K562 (cell line): Measurements from ENCODE around the gene ORC2. TPM values are rescaled to one million over a fixed set of nuclear protein-coding genes. Genes with fewer than 3 reads are reported as not detected.

ENCODE experiments used
- ATAC-seq: fragments of 200-7000 bp; cut with Tn5 transposase; 3 replicates; pipeline ENCODE4 v1.9.1; 2020; ENCODE audit warnings: moderate library complexity
- BruUV-seq: library from RNA; stranded (reverse); fragments of 400-500 nt; replicated peaks from 2 replicates; lab custom pipeline; 2021; lab: Mats Ljungman, UMichigan
- CTCF ChIA-PET: fragments of 300-600 bp; formaldehyde crosslinking; extraction: SDS; loops from one replicate; lab custom pipeline; 2021; ENCODE audit warnings: low intra/inter-chr PET ratio; lab: Yijun Ruan, JAX
- POLR2A ChIA-PET: fragments of 300-600, 350-650 bp; sonication (Branson Sonifier 250); formaldehyde crosslinking; extraction: SDS; loops from one replicate; lab custom pipeline; 2021; ENCODE audit warnings: antibody characterized with exemption, inconsistent platforms; lab: Yijun Ruan, JAX
- DNase-seq, 4 experiments: peaks; one replicate each; pipeline versions ENCODE4 v3.0.0 to v3.0.0-alpha.2; 2011 to 2018; ENCODE audit warnings: low spot score in 3 of 4, mixed read lengths in 3 of 4; ENCODE audit errors: extremely low read depth in 1 of 4
- FAIRE-seq: peaks from 2 replicates; lab custom pipeline; 2011; peaks lifted over from hg19 to GRCh38; lab: Jason Lieb, UNC
- H2AFZ ChIP-seq: 2 replicates; pipeline ENCODE4 v1.6.0; 2011; ENCODE audit warnings: low read depth, low read length, control low read depth, inconsistent platforms
- H3K27ac ChIP-seq: fragments of 200-600 bp; 3 replicates; pipeline ENCODE4 v1.8.0; 2011; ENCODE audit warnings: low read depth, mild to moderate bottlenecking, control low read depth, inconsistent platforms, low read length, moderate library complexity, mixed read lengths; ENCODE audit errors: extremely low read depth
- H3K27me3 ChIP-seq, 2 experiments: fragments of 300-600 bp in 1 of 2; 2 replicates in 1 of 2; 3 replicates in 1 of 2; pipeline versions ENCODE4 v1.6.0 to v1.8.0; 2011; ENCODE audit warnings: inconsistent platforms in 2 of 2, low read length in 2 of 2, mild to moderate bottlenecking in 1 of 2, mixed read lengths in 1 of 2, moderate library complexity in 1 of 2; ENCODE audit not compliant: control insufficient read depth in 2 of 2, insufficient read depth in 2 of 2
- H3K36me3 ChIP-seq: fragments of 300-600 bp; 3 replicates; pipeline ENCODE4 v1.8.0; 2011; ENCODE audit warnings: mild to moderate bottlenecking, low read length, inconsistent platforms; ENCODE audit not compliant: control insufficient read depth, insufficient read depth
- H3K4me1 ChIP-seq, 2 experiments: fragments of 200-600 bp in 1 of 2; replicated peaks in 1 of 2; 2 replicates in 1 of 2; 3 replicates in 1 of 2; pipeline versions ENCODE4 v1.5.1 to v1.8.0; 2011; ENCODE audit warnings: inconsistent platforms in 2 of 2, low read length in 2 of 2, mild to moderate bottlenecking in 1 of 2, mixed read lengths in 1 of 2, moderate library complexity in 1 of 2; ENCODE audit not compliant: control insufficient read depth in 2 of 2, insufficient read depth in 2 of 2
- H3K4me2 ChIP-seq: 2 replicates; pipeline ENCODE4 v1.6.1; 2011; ENCODE audit warnings: low read length, control low read depth, inconsistent platforms, mixed read lengths; ENCODE audit not compliant: insufficient read depth
- H3K4me3 ChIP-seq: fragments of 200-600 bp; sonication (generic), shearing (Covaris generic); 2 replicates; pipeline ENCODE4 v1.5.1; 2016; ENCODE audit warnings: control low read depth, inconsistent platforms
- H3K79me2 ChIP-seq: fragments of 200-600 bp; 3 replicates; pipeline ENCODE4 v1.8.0; 2011; ENCODE audit warnings: low read length, inconsistent platforms; ENCODE audit not compliant: control insufficient read depth, insufficient read depth
- H3K9ac ChIP-seq, 2 experiments: 2 replicates each; pipeline versions ENCODE4 v1.6.0 to v1.6.1; 2011; ENCODE audit warnings: low read depth in 2 of 2, low read length in 2 of 2, control low read depth in 1 of 2, inconsistent platforms in 1 of 2, mild to moderate bottlenecking in 1 of 2, mixed read lengths in 1 of 2; ENCODE audit not compliant: insufficient read depth in 1 of 2
- H3K9me1 ChIP-seq: one replicate; pipeline ENCODE4 v1.6.0; 2011; ENCODE audit warnings: inconsistent platforms, mild to moderate bottlenecking, low read length, moderate library complexity; ENCODE audit not compliant: control insufficient read depth, insufficient read depth
- H3K9me3 ChIP-seq: replicated peaks from 2 replicates; pipeline ENCODE4 v1.5.1; 2011; ENCODE audit warnings: low read depth, low read length, inconsistent platforms; ENCODE audit not compliant: control insufficient read depth, insufficient read depth
- H4K20me1 ChIP-seq: replicated peaks from 2 replicates; pipeline ENCODE4 v1.6.1; 2011; ENCODE audit warnings: low read length, inconsistent platforms, mixed read lengths; ENCODE audit not compliant: control insufficient read depth, insufficient read depth
- ASH1L ChIP-seq: fragments of 450-650 bp; IDR thresholded peaks from 2 replicates; pipeline ENCODE4 v1.6.1; 2018; ENCODE audit warnings: borderline replicate concordance, mild to moderate bottlenecking, low read depth; ENCODE audit not compliant: partially characterized antibody
- CBX8 ChIP-seq: fragments of 200-600 bp; sonication (generic); IDR thresholded peaks from 2 replicates; pipeline ENCODE4 v1.6.1; 2012; ENCODE audit warnings: borderline replicate concordance, mixed run types, low read depth, mild to moderate bottlenecking, moderate library complexity, mixed read lengths, low read length, control low read depth, inconsistent platforms; ENCODE audit not compliant: poor library complexity, severe bottlenecking; ENCODE audit errors: extremely low read depth
- FOXA3 ChIP-seq, 2 experiments: fragments of 450-650 bp in 1 of 2; sonication (generic) in 1 of 2; formaldehyde crosslinking; IDR thresholded peaks in 1 of 2; conservative IDR thresholded peaks in 1 of 2; 2 replicates each; pipeline versions ENCODE4 v1.4.0 to v1.8.0; 2020 to 2022; ENCODE audit warnings: mild to moderate bottlenecking in 2 of 2, missing genetic modification reagents in 1 of 2
- GABPA ChIP-seq: fragments of 200-800 bp; sonication (Bioruptor generic); conservative IDR thresholded peaks from 2 replicates; pipeline ENCODE4 v1.6.1; 2016; ENCODE audit warnings: low read depth, missing genetic modification characterization, missing compliant biosample characterization
- NR2C1 ChIP-seq, 2 experiments: fragments of 450-650 bp; IDR thresholded peaks; 2 replicates each; pipeline ENCODE4 v1.6.1; 2017; ENCODE audit warnings: mild to moderate bottlenecking in 2 of 2, antibody characterized with exemption in 1 of 2, inconsistent platforms in 1 of 2, missing compliant biosample characterization in 1 of 2, missing genetic modification characterization in 1 of 2
- NRF1 ChIP-seq, 2 experiments: fragments of 450-650 bp; IDR thresholded peaks in 1 of 2; conservative IDR thresholded peaks in 1 of 2; 2 replicates each; pipeline ENCODE4 v1.6.1; 2014; ENCODE audit warnings: mild to moderate bottlenecking in 2 of 2
- PTRF ChIP-seq: fragments of 450-650 bp; IDR thresholded peaks from 2 replicates; pipeline ENCODE4 v1.6.1; 2016; ENCODE audit warnings: mild to moderate bottlenecking, missing genetic modification characterization, missing compliant biosample characterization
- STAT5A ChIP-seq: IDR thresholded peaks from 2 replicates; pipeline ENCODE4 v1.6.1; 2012; ENCODE audit warnings: low read length, inconsistent platforms, borderline replicate concordance
- YBX1 ChIP-seq: fragments of 450-650 bp; IDR thresholded peaks from 2 replicates; pipeline ENCODE4 v1.7.1; 2016; ENCODE audit warnings: mild to moderate bottlenecking
- ZBTB9 ChIP-seq: fragments of 450-650 bp; formaldehyde crosslinking; IDR thresholded peaks from 2 replicates; pipeline ENCODE4 v1.4.0; 2020; ENCODE audit warnings: mild to moderate bottlenecking, moderate library complexity
- ZNF830 ChIP-seq: fragments of 250-450 bp; sonication (Bioruptor Pico); IDR thresholded peaks from 2 replicates; pipeline ENCODE4 v1.5.0; 2021; ENCODE audit warnings: mild to moderate bottlenecking
- WGBS: fragments of 100-300 bp; shearing (Covaris generic); methylation state at CpG from one replicate; pipeline ENCODE4 v1.1.6; 2016; ENCODE audit warnings: low coverage, mixed read lengths; ENCODE audit not compliant: insufficient coverage; ENCODE audit errors: missing lambda C conversion rate; 5-methylcytosine and 5-hydroxymethylcytosine counted together
- in situ Hi-C: fragments of 300-500 bp; cut with MboI; formaldehyde crosslinking; loops from 4 replicates; pipeline ENCODE4 v1.15.0; 2018; ENCODE audit warnings: inconsistent platforms, mixed read lengths
- intact Hi-C: fragments of 100-400 bp; cut with micrococcal nuclease; formaldehyde crosslinking; loops from 2 replicates; pipeline ENCODE4 v1.14.2; 2022
- polyA plus RNA-seq, 8 experiments: library from polyadenylated mRNA; depleted of rRNA in 4 of 8; stranded (reverse) in 5 of 8; unstranded in 3 of 8; fragments of >200 nt; fragmentation: Nextera tagmentation in 2 of 8; fragmentation: Illumina TruSeq in 1 of 8; extraction: Ambion mirVana in 2 of 8; extraction: Trizol in 1 of 8; gene quantifications; 2 replicates each; pipeline versions ENCODE4 v1.2.1 to v1.2.3, GENCODE V29; 2011 to 2014; ENCODE audit warnings: inconsistent platforms in 1 of 8, missing spikeins in 1 of 8
- total RNA-seq, 7 experiments: library from RNA; depleted of rRNA in 6 of 7; stranded (reverse); fragments of >200 nt in 6 of 7; fragmentation: Illumina TruSeq in 2 of 7; extraction: Trizol in 2 of 7; gene quantifications; 2 replicates each; pipeline versions ENCODE4 v1.2.1 to v1.2.3, GENCODE V29; 2011 to 2021; ENCODE audit warnings: low replicate concordance in 1 of 7

ORC2 gene
- total and polyA plus RNA-seq, 9 of the 15 experiments (the other 6 are each of a cell fraction or from before 2014, with no cell fraction given) = 5.6 to 41.1 (median 19.0) TPM

- H4K20me1 ChIP-seq = no peaks in the 10 kb centered on the region
- no peaks in the 10 kb centered on the region for H3K27me3 ChIP-seq
- H3K4me2 ChIP-seq = no peak overlapping the region
- H2AFZ ChIP-seq = no peak overlapping the region
- no TSS peak for BruUV-seq
- ATAC-seq (no peak), FAIRE-seq (no peak), DNase-seq (peak in 1 of 4 experiments; percentile 10)
- CTCF ChIA-PET = no interaction called here
- peaks cover 27% of the 10 kb centered on the region for H3K79me2 ChIP-seq
- no peaks in the 10 kb centered on the region for H3K9me3 ChIP-seq
- H3K4me1 ChIP-seq = peaks cover 8 to 16% of the 10 kb centered on the region in 2 experiments; a peak in 4 of 5 replicates
- H3K4me3 ChIP-seq = no peak overlapping the region
- intact Hi-C loops = no loop called here
- 40% methylated on average over 2 of the region's 2 CpGs for WGBS
- POLR2A ChIA-PET = interaction anchor here (0.9 kb wide), 1 partner anchor 11 kb away, joined by 3 read pairs; no protein-coding TSS in a partner anchor
- H3K27ac ChIP-seq = peak overlapping the region; percentile 36; the same call in 1 of the 3 replicates
- TF ChIP-seq NR2C1 (IDR thresholded peaks at IDR 0.05) (peak; percentile 37; the same call in 1 of the 2 replicates), NR2C1 (tag; IDR thresholded peaks at IDR 0.05) (no peak), YBX1 (no peak)
- TF ChIP-seq, all 486 proteins: peak for 1
- no peaks in the 10 kb centered on the region for H3K9me1 ChIP-seq
- peaks cover 10% of the 10 kb centered on the region; the same call in 2 of the 3 replicates for H3K36me3 ChIP-seq
- in situ Hi-C loops = no loop called here
- H3K9ac ChIP-seq = no peak overlapping the region
Observed at GRCh38 chr2:200968735-200969134, 5.3 kb upstream of the ORC2 start.

- in situ Hi-C loops (no loop called here), intact Hi-C loops (no loop called here)
- TF ChIP-seq ASH1L (no peak), CBX8 (no peak), FOXA3 (CRISPR knock-in tag; conservative IDR thresholded peaks at IDR 0.05 in 1 of 2, IDR thresholded peaks at IDR 0.05 in 1 of 2) (no peak), ZNF830 (CRISPR knock-in tag) (no peak), NRF1 (conservative IDR thresholded peaks at IDR 0.05 in 1 of 2, IDR thresholded peaks at IDR 0.05 in 1 of 2) (no peak), PTRF (tag) (no peak), STAT5A (no peak), GABPA (tag) (no peak), ZBTB9 (CRISPR knock-in tag) (no peak)
- no peaks in the 10 kb centered on the region for H3K9me1 ChIP-seq
- DNase-seq (no peak), ATAC-seq (no peak), FAIRE-seq (no peak)
- H3K4me3 ChIP-seq = no peak overlapping the region
- H2AFZ ChIP-seq = no peak overlapping the region
- peaks cover 8% of the 10 kb centered on the region; the same call in 2 of the 3 replicates for H3K36me3 ChIP-seq
- WGBS = 67% methylated on average over 1 of the region's 1 CpG
- no TSS peak for BruUV-seq
- no peak overlapping the region for H3K4me2 ChIP-seq
- H3K79me2 ChIP-seq = peaks cover 32% of the 10 kb centered on the region
- CTCF ChIA-PET = no interaction called here
- H4K20me1 ChIP-seq = no peaks in the 10 kb centered on the region
- peaks cover 8 to 16% of the 10 kb centered on the region in 2 experiments; a peak in 4 of 5 replicates for H3K4me1 ChIP-seq
- H3K9ac ChIP-seq = no peak overlapping the region
- POLR2A ChIA-PET = interaction anchor here (0.9 kb wide), 1 partner anchor 11 kb away, joined by 3 read pairs; no protein-coding TSS in a partner anchor
- H3K27ac ChIP-seq = no peak overlapping the region
- no peaks in the 10 kb centered on the region for H3K27me3 ChIP-seq
- H3K9me3 ChIP-seq = no peaks in the 10 kb centered on the region
Observed at GRCh38 chr2:200968162-200968561, 4.7 kb upstream of the ORC2 start.
